H1 (cell line): ENCODE results near the gene EXOC3L1. TPM values are rescaled to one million over a fixed set of nuclear protein-coding genes. Genes with fewer than 3 reads are reported as not detected.

Experiments
- CTCF ChIA-PET: fragments of 300-600 bp; sonication (Branson Sonifier 250); formaldehyde crosslinking; loops from one replicate; lab custom pipeline; 2021; ENCODE audit not compliant: partially characterized antibody; lab: Charles Lee
- POLR2A ChIA-PET: fragments of 300-600 bp; sonication (Branson Sonifier 250); formaldehyde crosslinking; loops from one replicate; lab custom pipeline; 2021; ENCODE audit warnings: inconsistent platforms; ENCODE audit not compliant: partially characterized antibody; lab: Charles Lee
- DNase-seq, 2 experiments: peaks; one replicate each; pipeline versions ENCODE4 v3.0.0 to v3.0.0-alpha.2; 2010 to 2022; ENCODE audit warnings: low spot score in 2 of 2, low read depth in 1 of 2, mixed read lengths in 1 of 2
- FAIRE-seq: peaks from 2 replicates; lab custom pipeline; 2011; peaks lifted over from hg19 to GRCh38; lab: Jason Lieb, UNC
- H2AFZ ChIP-seq: 2 replicates; pipeline ENCODE4 v1.8.1; 2012; ENCODE audit warnings: low read length, inconsistent platforms
- H2AK5ac ChIP-seq: 2 replicates; pipeline ENCODE4 v1.6.1; 2013; ENCODE audit warnings: low read depth, low read length
- H2BK120ac ChIP-seq: replicated peaks from 2 replicates; pipeline ENCODE3; 2013; ENCODE audit warnings: low read depth, low read length, inconsistent platforms
- H2BK12ac ChIP-seq: 2 replicates; pipeline ENCODE4 v1.6.1; 2013; ENCODE audit warnings: low read depth, low read length
- H2BK15ac ChIP-seq: 2 replicates; pipeline ENCODE4 v1.6.1; 2013; ENCODE audit warnings: low read length
- H2BK20ac ChIP-seq: 2 replicates; pipeline ENCODE4 v1.6.1; 2013; ENCODE audit warnings: low read length
- H2BK5ac ChIP-seq: 2 replicates; pipeline ENCODE4 v1.6.1; 2013; ENCODE audit warnings: low read depth, low read length
- H3K14ac ChIP-seq: 2 replicates; pipeline ENCODE4 v1.6.1; 2013; ENCODE audit warnings: inconsistent platforms; ENCODE audit not compliant: insufficient read length
- H3K18ac ChIP-seq: 2 replicates; pipeline ENCODE4 v1.6.1; 2013; ENCODE audit warnings: low read length; ENCODE audit errors: extremely low read depth
- H3K23ac ChIP-seq: 2 replicates; pipeline ENCODE4 v1.6.1; 2013; ENCODE audit warnings: inconsistent platforms; ENCODE audit not compliant: insufficient read length
- H3K23me2 ChIP-seq: 2 replicates; pipeline ENCODE4 v1.6.1; 2013; ENCODE audit warnings: low read depth, low read length
- H3K27ac ChIP-seq: 2 replicates; pipeline ENCODE4 v1.6.1; 2011; ENCODE audit warnings: low read depth, low read length, inconsistent platforms
- H3K27me3 ChIP-seq, 4 experiments: replicated peaks in 1 of 4; 1 replicate in 1 of 4; 2 replicates in 3 of 4; pipeline versions ENCODE4 v1.6.1 to v1.8.1; 2011 to 2013; ENCODE audit warnings: low read length in 3 of 4, mild to moderate bottlenecking in 3 of 4, inconsistent platforms in 2 of 4, mixed read lengths in 2 of 4, moderate library complexity in 1 of 4; ENCODE audit not compliant: control insufficient read depth in 3 of 4, insufficient read depth in 3 of 4; ENCODE audit errors: extremely low read depth in 1 of 4
- H3K36me3 ChIP-seq, 4 experiments: 2 replicates each; pipeline versions ENCODE4 v1.6.1 to v1.8.1; 2011 to 2013; ENCODE audit warnings: mild to moderate bottlenecking in 4 of 4, low read length in 3 of 4, moderate library complexity in 2 of 4, control low read depth in 1 of 4, inconsistent platforms in 1 of 4; ENCODE audit not compliant: insufficient read depth in 4 of 4, control insufficient read depth in 2 of 4
- H3K4ac ChIP-seq: replicated peaks from 2 replicates; pipeline ENCODE3; 2013; ENCODE audit warnings: low read length, low read depth, mixed read lengths, inconsistent platforms; ENCODE audit not compliant: insufficient read length
- H3K4me1 ChIP-seq, 4 experiments: replicated peaks in 1 of 4; 1 replicate in 1 of 4; 2 replicates in 3 of 4; pipeline versions ENCODE4 v1.6.1 to v1.8.1; 2011 to 2013; ENCODE audit warnings: low read length in 3 of 4, inconsistent platforms in 2 of 4, mixed read lengths in 1 of 4; ENCODE audit not compliant: insufficient read depth in 4 of 4, control insufficient read depth in 3 of 4
- H3K4me2 ChIP-seq, 2 experiments: 2 replicates each; pipeline versions ENCODE4 v1.6.1 to v1.8.1; 2011 to 2013; ENCODE audit warnings: low read depth in 2 of 2, low read length in 2 of 2, control low read depth in 1 of 2, inconsistent platforms in 1 of 2, mild to moderate bottlenecking in 1 of 2; ENCODE audit not compliant: insufficient read depth in 1 of 2
- H3K4me3 ChIP-seq, 4 experiments: fragments of 200-600, 300-600 bp in 1 of 4; sonication (generic), shearing (Covaris generic), sonication (Bioruptor Twin) in 1 of 4; 2 replicates each; pipeline versions ENCODE4 v1.5.1 to v1.8.1; 2011 to 2016; ENCODE audit warnings: low read length in 4 of 4, low read depth in 3 of 4, control low read depth in 2 of 4, inconsistent platforms in 2 of 4, mild to moderate bottlenecking in 2 of 4, mixed read lengths in 1 of 4, moderate library complexity in 1 of 4; ENCODE audit not compliant: insufficient read depth in 2 of 4; ENCODE audit errors: extremely low read depth in 1 of 4
- H3K56ac ChIP-seq: replicated peaks from 2 replicates; pipeline ENCODE3; 2013; ENCODE audit warnings: low read depth, mild to moderate bottlenecking, mixed read lengths, low read length, inconsistent platforms; ENCODE audit not compliant: insufficient read length
- H3K79me1 ChIP-seq: 2 replicates; pipeline ENCODE4 v1.6.1; 2013; ENCODE audit warnings: low read depth, low read length, control low read depth
- H3K79me2 ChIP-seq, 2 experiments: 2 replicates each; pipeline versions ENCODE4 v1.6.1 to v1.8.1; 2012 to 2013; ENCODE audit warnings: low read length in 2 of 2, mild to moderate bottlenecking in 2 of 2, inconsistent platforms in 1 of 2; ENCODE audit not compliant: insufficient read depth in 2 of 2, control insufficient read depth in 1 of 2
- H3K9ac ChIP-seq, 4 experiments: replicated peaks in 1 of 4; 1 replicate in 1 of 4; 2 replicates in 3 of 4; pipeline versions ENCODE4 v1.6.1 to v1.8.1; 2011 to 2013; ENCODE audit warnings: low read depth in 3 of 4, low read length in 3 of 4, control low read depth in 2 of 4, mild to moderate bottlenecking in 2 of 4, moderate library complexity in 2 of 4, inconsistent platforms in 1 of 4; ENCODE audit errors: extremely low read depth in 1 of 4
- H3K9me3 ChIP-seq, 2 experiments: 2 replicates each; pipeline versions ENCODE4 v1.6.1 to v1.8.1; 2012 to 2013; ENCODE audit warnings: mild to moderate bottlenecking in 2 of 2, moderate library complexity in 2 of 2, control low read depth in 1 of 2, inconsistent platforms in 1 of 2, low read depth in 1 of 2, low read length in 1 of 2, mixed read lengths in 1 of 2; ENCODE audit not compliant: insufficient read depth in 2 of 2
- H4K20me1 ChIP-seq, 2 experiments: replicated peaks in 1 of 2; 2 replicates each; pipeline versions ENCODE3 to v1.8.1; 2011 to 2013; ENCODE audit warnings: inconsistent platforms in 2 of 2, low read length in 2 of 2, mild to moderate bottlenecking in 1 of 2; ENCODE audit not compliant: insufficient read depth in 2 of 2, control insufficient read depth in 1 of 2
- H4K5ac ChIP-seq: 2 replicates; pipeline ENCODE4 v1.6.1; 2013; ENCODE audit warnings: low read length, low read depth, mixed read lengths, inconsistent platforms; ENCODE audit not compliant: insufficient read length
- H4K8ac ChIP-seq: 2 replicates; pipeline ENCODE4 v1.8.0; 2013; ENCODE audit warnings: mild to moderate bottlenecking, moderate library complexity, low read length, inconsistent platforms; ENCODE audit not compliant: insufficient read depth; ENCODE audit errors: extremely low read depth
- H4K91ac ChIP-seq: replicated peaks from 2 replicates; pipeline ENCODE3; 2013; ENCODE audit warnings: low read length, mixed read lengths, inconsistent platforms; ENCODE audit not compliant: insufficient read length
- CBX8 ChIP-seq: fragments of 300-800, 300-1000 bp; sonication (generic); IDR thresholded peaks from 2 replicates; pipeline ENCODE4 v1.7.1; 2016; ENCODE audit warnings: low read depth, low read length, borderline replicate concordance
- EP300 ChIP-seq, 2 experiments: IDR thresholded peaks; 1 replicate in 1 of 2; 2 replicates in 1 of 2; pipeline ENCODE4 v1.6.1; 2011 to 2012; ENCODE audit warnings: low read depth in 2 of 2, low read length in 2 of 2, mild to moderate bottlenecking in 2 of 2, borderline replicate concordance in 1 of 2, inconsistent platforms in 1 of 2, moderate library complexity in 1 of 2
- EZH2 ChIP-seq: fragments of 200-600 bp; sonication (generic); IDR thresholded peaks from 2 replicates; pipeline ENCODE4 v1.7.1; 2012; ENCODE audit warnings: low read depth, mild to moderate bottlenecking, moderate library complexity, low read length, inconsistent platforms; ENCODE audit not compliant: severe bottlenecking
- JUND ChIP-seq: IDR thresholded peaks from 2 replicates; pipeline ENCODE4 v1.6.1; 2011; ENCODE audit warnings: mild to moderate bottlenecking, improper control_type of control experiment, low read length
- MAFK ChIP-seq: IDR thresholded peaks from 2 replicates; pipeline ENCODE4 v1.6.1; 2012; ENCODE audit warnings: low read depth, mild to moderate bottlenecking, improper control_type of control experiment, low read length
- POU5F1 ChIP-seq: IDR thresholded peaks from 2 replicates; pipeline ENCODE4 v1.6.1; 2011; ENCODE audit warnings: low read depth, mild to moderate bottlenecking, low read length, moderate library complexity
- SP4 ChIP-seq: IDR thresholded peaks from 2 replicates; pipeline ENCODE4 v1.6.1; 2012; ENCODE audit warnings: low read length, inconsistent platforms
- WGBS, 2 experiments: shearing (Covaris generic) in 1 of 2; methylation state at CpG; one replicate each; pipeline versions ENCODE4 v1.1.6 to v1.1.7; 2013 to 2015; ENCODE audit warnings: low lambda C conversion rate in 2 of 2, mixed read lengths in 2 of 2, inconsistent platforms in 1 of 2, low coverage in 1 of 2, missing lambda C conversion rate in 1 of 2; ENCODE audit not compliant: insufficient replicate concordance in 2 of 2, insufficient coverage in 1 of 2, insufficient read length in 1 of 2; ENCODE audit errors: extremely low coverage in 1 of 2, missing lambda C conversion rate in 1 of 2; 5-methylcytosine and 5-hydroxymethylcytosine counted together
- polyA plus RNA-seq, 7 experiments: library from polyadenylated mRNA; depleted of rRNA in 3 of 7; stranded (reverse) in 5 of 7; unstranded in 2 of 7; fragments of >200 nt in 5 of 7; fragments of 200-250 nt in 2 of 7; gene quantifications; 1 replicate in 5 of 7; 2 replicates in 1 of 7; 4 replicates in 1 of 7; pipeline versions ENCODE4 v1.2.1 to v1.2.3, GENCODE V29; 2011 to 2013; ENCODE audit warnings: missing spikeins in 2 of 7, mixed read lengths in 2 of 7
- total RNA-seq: library from RNA; stranded (reverse); fragmentation: NEBNext Ultra II Directional; extraction: Animal tissue kit (Norgen Biotek cat#: 25700); gene quantifications from 2 replicates; pipeline ENCODE4 v1.2.1, GENCODE V29; 2021
- TF ChIP-seq, protein P1 (sequence below), 3 experiments: IDR thresholded peaks; 1 replicate in 2 of 3; 2 replicates in 1 of 3; pipeline versions ENCODE4 v1.5.1 to v1.6.1; 2011; ENCODE audit warnings: low read length in 3 of 3, mild to moderate bottlenecking in 3 of 3, inconsistent platforms in 2 of 3, low read depth in 1 of 3, moderate library complexity in 1 of 3; ENCODE audit not compliant: insufficient read depth in 1 of 3; ENCODE audit errors: control extremely low read depth in 1 of 3

Gene EXOC3L1
- total and polyA plus RNA-seq, 2 of the 8 experiments (the other 6 are each of a cell fraction or from before 2014, with no cell fraction given): 1.3 TPM

DNA sequence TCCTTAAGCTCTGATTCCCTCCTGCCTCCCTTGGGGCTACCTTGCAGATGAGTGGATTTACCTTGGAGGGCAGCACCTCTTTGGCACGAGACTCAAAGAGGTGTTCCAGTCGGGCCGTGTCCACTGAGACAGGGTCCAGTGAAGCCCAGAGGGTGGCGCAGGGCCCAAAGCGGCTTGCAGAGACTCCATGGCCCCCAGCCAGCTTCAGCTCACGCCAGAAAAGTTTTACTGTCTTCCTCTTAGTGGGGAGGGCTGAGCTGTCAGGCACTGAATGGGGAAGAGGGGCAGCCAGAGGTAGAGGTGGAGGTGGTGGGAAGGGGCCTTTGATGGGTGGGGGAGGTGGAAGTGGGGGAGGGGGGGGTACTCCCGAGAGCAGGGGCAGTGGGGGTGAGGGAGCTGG lies 43.7 kb upstream of the EXOC3L1 start:
- Histone ChIP-seq H3K79me1 (peaks cover 3% of the 10 kb centered on the region), H3K4me2 (no peak overlapping the region), H3K23me2 (no peaks in the 10 kb centered on the region), H2BK12ac (no peak overlapping the region), H3K36me3 (peaks cover 21 to 51% (median 42%) of the 10 kb centered on the region in 4 experiments; a peak in 7 of 8 replicates), H4K91ac (no peak overlapping the region), H2BK5ac (no peak overlapping the region), H3K4ac (no peak overlapping the region), H4K20me1 (peaks cover 0 to 19% of the 10 kb centered on the region in 2 experiments), H3K27me3 (no peaks in the 10 kb centered on the region), H2AK5ac (no peak overlapping the region), H3K56ac (no peak overlapping the region), H3K9ac (no peak overlapping the region), H3K9me3 (no peaks in the 10 kb centered on the region), H3K18ac (no peak overlapping the region), H3K4me3 (no peak overlapping the region), H3K27ac (no peak overlapping the region), H3K79me2 (no peaks in the 10 kb centered on the region), H3K23ac (no peak overlapping the region), H4K8ac (no peak overlapping the region), H2BK15ac (no peak overlapping the region), H2AFZ (no peak overlapping the region), H3K4me1 (no peaks in the 10 kb centered on the region; a peak in 2 of 7 replicates), H2BK120ac (no peak overlapping the region), H4K5ac (no peak overlapping the region), H2BK20ac (no peak overlapping the region), H3K14ac (no peak overlapping the region)
- ChIA-PET CTCF (interaction anchor here (0.6 to 2.0 kb wide), 6 partner anchors 13 to 265 kb away, joined by 3 to 5 read pairs (median 4); partner anchors contain the start of gene ELMO3), POLR2A (interaction anchor here (0.7 to 11.2 kb wide), 3 partner anchors 13 to 188 kb away, joined by 3 to 111 read pairs (median 3); partner anchors contain the start of genes FHOD1 and SLC9A5)
- WGBS, 2 experiments: 91% methylated on average over 6 of the region's 7 CpGs; no CpG with 5 or more reads in 1 of the 2 experiments
- FAIRE-seq (no peak), DNase-seq (no peak)
- TF ChIP-seq, protein P1, sequence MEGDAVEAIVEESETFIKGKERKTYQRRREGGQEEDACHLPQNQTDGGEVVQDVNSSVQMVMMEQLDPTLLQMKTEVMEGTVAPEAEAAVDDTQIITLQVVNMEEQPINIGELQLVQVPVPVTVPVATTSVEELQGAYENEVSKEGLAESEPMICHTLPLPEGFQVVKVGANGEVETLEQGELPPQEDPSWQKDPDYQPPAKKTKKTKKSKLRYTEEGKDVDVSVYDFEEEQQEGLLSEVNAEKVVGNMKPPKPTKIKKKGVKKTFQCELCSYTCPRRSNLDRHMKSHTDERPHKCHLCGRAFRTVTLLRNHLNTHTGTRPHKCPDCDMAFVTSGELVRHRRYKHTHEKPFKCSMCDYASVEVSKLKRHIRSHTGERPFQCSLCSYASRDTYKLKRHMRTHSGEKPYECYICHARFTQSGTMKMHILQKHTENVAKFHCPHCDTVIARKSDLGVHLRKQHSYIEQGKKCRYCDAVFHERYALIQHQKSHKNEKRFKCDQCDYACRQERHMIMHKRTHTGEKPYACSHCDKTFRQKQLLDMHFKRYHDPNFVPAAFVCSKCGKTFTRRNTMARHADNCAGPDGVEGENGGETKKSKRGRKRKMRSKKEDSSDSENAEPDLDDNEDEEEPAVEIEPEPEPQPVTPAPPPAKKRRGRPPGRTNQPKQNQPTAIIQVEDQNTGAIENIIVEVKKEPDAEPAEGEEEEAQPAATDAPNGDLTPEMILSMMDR (IDR thresholded peaks at IDR 0.05; ENCODE audit: control extremely low read depth in 1 of 3, insufficient read depth in 1 of 3, low read depth in 1 of 3, low read length in 3 of 3): no peak
- TF ChIP-seq JUND: no peak
- TF ChIP-seq MAFK: no peak
- TF ChIP-seq EP300 (IDR thresholded peaks at IDR 0.05; ENCODE audit: borderline replicate concordance in 1 of 2, low read depth in 2 of 2, low read length in 2 of 2): no peak
- no peak for TF ChIP-seq EZH2
- TF ChIP-seq CBX8: no peak
- TF ChIP-seq SP4: no peak
- no peak for TF ChIP-seq POU5F1
